ENCODE measurements around the gene MBOAT1.

GRCh38 chr6:20192625-20193024 lies 19.6 kb downstream of the MBOAT1 start:
- no peak for TF ChIP-seq CTCF (IDR thresholded peaks at IDR 0.05)
- no peak for TF ChIP-seq POLR2A (IDR thresholded peaks at IDR 0.05)
- TF ChIP-seq POLR2AphosphoS5 (IDR thresholded peaks at IDR 0.05): no peak
- TF ChIP-seq EP300 (IDR thresholded peaks at IDR 0.05): no peak

All from suprapubic skin (tissue), 4 donors.